GM23338 (cell line): Measurements from ENCODE around the gene SLC49A4. TPM values are rescaled to one million over a fixed set of nuclear protein-coding genes. Genes with fewer than 3 reads are reported as not detected.
A peak's percentile ranks its signal among the peaks of the same experiment; 100 is the strongest.

ENCODE experiments used
- ATAC-seq: fragments of 200-7000 bp; cut with Tn5 transposase; 3 replicates; pipeline ENCODE4 v1.9.1; 2020
- DNase-seq: peaks from one replicate; pipeline ENCODE4 v3.0.0-alpha.2; 2015; ENCODE audit warnings: low spot score
- H2AFZ ChIP-seq: fragments of 200-600 bp; sonication (generic); 2 replicates; pipeline ENCODE4 v1.8.0; 2016; ENCODE audit warnings: antibody characterized with exemption, mild to moderate bottlenecking, moderate library complexity
- H3F3A ChIP-seq: fragments of 200-600 bp; sonication (generic); replicated peaks from 2 replicates; pipeline ENCODE4 v1.8.0; 2017; ENCODE audit warnings: antibody characterized with exemption, mixed run types, low read depth
- H3K27ac ChIP-seq: fragments of 200-600 bp; sonication (generic); 2 replicates; pipeline ENCODE4 v1.6.1; 2016; ENCODE audit warnings: low read depth
- H3K27me3 ChIP-seq: fragments of 200-600 bp; sonication (generic); 2 replicates; pipeline ENCODE4 v1.8.0; 2016; ENCODE audit warnings: mild to moderate bottlenecking, mixed run types, moderate library complexity; ENCODE audit not compliant: insufficient read depth
- H3K36me3 ChIP-seq: fragments of 200-600 bp; sonication (generic); 2 replicates; pipeline ENCODE4 v1.8.0; 2016; ENCODE audit warnings: mild to moderate bottlenecking; ENCODE audit not compliant: insufficient read depth
- H3K4me1 ChIP-seq: fragments of 200-600 bp; sonication (generic); 2 replicates; pipeline ENCODE4 v1.8.0; 2016; ENCODE audit warnings: mild to moderate bottlenecking, moderate library complexity; ENCODE audit not compliant: insufficient read depth
- H3K4me2 ChIP-seq: fragments of 200-600 bp; sonication (generic); 2 replicates; pipeline ENCODE4 v1.7.1; 2017; ENCODE audit warnings: mixed run types
- H3K4me3 ChIP-seq: fragments of 200-600 bp; sonication (generic); 2 replicates; pipeline ENCODE4 v1.6.1; 2016; ENCODE audit warnings: mixed run types
- H3K79me2 ChIP-seq: fragments of 200-600 bp; sonication (generic); replicated peaks from 2 replicates; pipeline ENCODE4 v1.8.0; 2017; ENCODE audit warnings: mild to moderate bottlenecking; ENCODE audit not compliant: insufficient read depth
- H3K9me2 ChIP-seq: fragments of 200-600 bp; sonication (generic); 2 replicates; pipeline ENCODE4 v1.8.0; 2017; ENCODE audit not compliant: insufficient read depth
- H4K20me1 ChIP-seq: fragments of 200-600 bp; sonication (generic); replicated peaks from 2 replicates; pipeline ENCODE4 v1.8.0; 2017; ENCODE audit warnings: mild to moderate bottlenecking; ENCODE audit not compliant: insufficient read depth
- H3K27ac Mint-ChIP-seq: 2 replicates; pipeline ENCODE4 v1.8.0; 2020; ENCODE audit warnings: inconsistent platforms, mild to moderate bottlenecking, moderate library complexity, mixed read lengths
- H3K27me3 Mint-ChIP-seq: 3 replicates; pipeline ENCODE4 v1.8.0; 2022; ENCODE audit warnings: low read depth, mild to moderate bottlenecking, moderate library complexity, mixed read lengths, inconsistent platforms; ENCODE audit not compliant: insufficient read depth, poor library complexity
- H3K36me3 Mint-ChIP-seq: 3 replicates; pipeline ENCODE4 v1.8.0; 2021; ENCODE audit warnings: low read depth, mild to moderate bottlenecking, inconsistent platforms, moderate library complexity, mixed read lengths
- H3K4me1 Mint-ChIP-seq: 3 replicates; pipeline ENCODE4 v1.8.0; 2020; ENCODE audit warnings: mild to moderate bottlenecking, inconsistent platforms, mixed read lengths
- H3K4me3 Mint-ChIP-seq: 3 replicates; pipeline ENCODE4 v1.8.0; 2021; ENCODE audit warnings: moderate library complexity, mild to moderate bottlenecking, inconsistent platforms, mixed read lengths
- H3K9me3 Mint-ChIP-seq: 3 replicates; pipeline ENCODE4 v1.8.0; 2020; ENCODE audit warnings: moderate library complexity, mild to moderate bottlenecking, inconsistent platforms, mixed read lengths
- ETS1 ChIP-seq: IDR thresholded peaks from 2 replicates; pipeline ENCODE4 v1.6.1; 2016; ENCODE audit warnings: antibody characterized with exemption
- EZH2 ChIP-seq: fragments of 200-600 bp; sonication (generic); IDR thresholded peaks from one replicate; pipeline ENCODE4 v1.8.0; 2017; ENCODE audit warnings: antibody characterized with exemption, mild to moderate bottlenecking, low read depth; ENCODE audit not compliant: unreplicated experiment
- NANOG ChIP-seq: IDR thresholded peaks from 2 replicates; pipeline ENCODE4 v1.6.1; 2016; ENCODE audit warnings: antibody characterized with exemption, borderline replicate concordance
- POLR2AphosphoS5 ChIP-seq: IDR thresholded peaks from 2 replicates; pipeline ENCODE4 v1.6.1; 2016; ENCODE audit warnings: antibody characterized with exemption, low read depth
- STAT1 ChIP-seq: IDR thresholded peaks from one replicate; pipeline ENCODE4 v1.6.1; 2016; ENCODE audit warnings: antibody characterized with exemption; ENCODE audit not compliant: unreplicated experiment
- ZNF114 ChIP-seq: fragments of 250-450 bp; sonication (Bioruptor Pico); IDR thresholded peaks from 2 replicates; pipeline ENCODE4 v1.5.0; 2020; ENCODE audit warnings: mild to moderate bottlenecking, moderate library complexity
- ZNF331 ChIP-seq: fragments of 250-450 bp; sonication (Bioruptor Pico); IDR thresholded peaks from 2 replicates; pipeline ENCODE4 v1.5.0; 2020; ENCODE audit warnings: low read depth, mild to moderate bottlenecking, moderate library complexity
- polyA plus RNA-seq: library from polyadenylated mRNA; unstranded; fragments of >200 nt; fragmentation: Nextera tagmentation; extraction: Ambion mirVana; gene quantifications from 2 replicates; pipeline ENCODE4 v1.2.1, GENCODE V29; 2016
- total RNA-seq: library from RNA; depleted of rRNA; stranded (reverse); fragments of >200 nt; shearing (Covaris generic); gene quantifications from 2 replicates; pipeline ENCODE4 v1.2.3, GENCODE V29; 2014
- TF ChIP-seq, protein P1 (sequence below), 2 experiments: fragments of 200-600 bp in 1 of 2; sonication (generic) in 1 of 2; conservative IDR thresholded peaks; 2 replicates each; pipeline versions ENCODE4 v1.5.1 to v1.6.1; 2016 to 2017; ENCODE audit warnings: antibody characterized with exemption in 2 of 2, low read depth in 2 of 2, mild to moderate bottlenecking in 2 of 2, moderate library complexity in 1 of 2
- TF ChIP-seq, protein P2 (sequence below): IDR thresholded peaks from one replicate; pipeline ENCODE4 v1.6.1; 2018; ENCODE audit warnings: antibody characterized with exemption; ENCODE audit not compliant: unreplicated experiment

SLC49A4 gene
- total and polyA plus RNA-seq, 2 experiments from 2014 or later: 3.7 to 16.8 TPM

- TF ChIP-seq, protein P1, sequence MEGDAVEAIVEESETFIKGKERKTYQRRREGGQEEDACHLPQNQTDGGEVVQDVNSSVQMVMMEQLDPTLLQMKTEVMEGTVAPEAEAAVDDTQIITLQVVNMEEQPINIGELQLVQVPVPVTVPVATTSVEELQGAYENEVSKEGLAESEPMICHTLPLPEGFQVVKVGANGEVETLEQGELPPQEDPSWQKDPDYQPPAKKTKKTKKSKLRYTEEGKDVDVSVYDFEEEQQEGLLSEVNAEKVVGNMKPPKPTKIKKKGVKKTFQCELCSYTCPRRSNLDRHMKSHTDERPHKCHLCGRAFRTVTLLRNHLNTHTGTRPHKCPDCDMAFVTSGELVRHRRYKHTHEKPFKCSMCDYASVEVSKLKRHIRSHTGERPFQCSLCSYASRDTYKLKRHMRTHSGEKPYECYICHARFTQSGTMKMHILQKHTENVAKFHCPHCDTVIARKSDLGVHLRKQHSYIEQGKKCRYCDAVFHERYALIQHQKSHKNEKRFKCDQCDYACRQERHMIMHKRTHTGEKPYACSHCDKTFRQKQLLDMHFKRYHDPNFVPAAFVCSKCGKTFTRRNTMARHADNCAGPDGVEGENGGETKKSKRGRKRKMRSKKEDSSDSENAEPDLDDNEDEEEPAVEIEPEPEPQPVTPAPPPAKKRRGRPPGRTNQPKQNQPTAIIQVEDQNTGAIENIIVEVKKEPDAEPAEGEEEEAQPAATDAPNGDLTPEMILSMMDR (conservative IDR thresholded peaks at IDR 0.05; ENCODE audit: low read depth in 2 of 2): no peak
- TF ChIP-seq ZNF331 (CRISPR knock-in tag): no peak
- no peak for TF ChIP-seq NANOG
- no peak for TF ChIP-seq ZNF114 (CRISPR knock-in tag)
- TF ChIP-seq ETS1: no peak
Measured at GRCh38 chr3:122920986-122921385, 126.1 kb downstream of the SLC49A4 start (continued).

DNA sequence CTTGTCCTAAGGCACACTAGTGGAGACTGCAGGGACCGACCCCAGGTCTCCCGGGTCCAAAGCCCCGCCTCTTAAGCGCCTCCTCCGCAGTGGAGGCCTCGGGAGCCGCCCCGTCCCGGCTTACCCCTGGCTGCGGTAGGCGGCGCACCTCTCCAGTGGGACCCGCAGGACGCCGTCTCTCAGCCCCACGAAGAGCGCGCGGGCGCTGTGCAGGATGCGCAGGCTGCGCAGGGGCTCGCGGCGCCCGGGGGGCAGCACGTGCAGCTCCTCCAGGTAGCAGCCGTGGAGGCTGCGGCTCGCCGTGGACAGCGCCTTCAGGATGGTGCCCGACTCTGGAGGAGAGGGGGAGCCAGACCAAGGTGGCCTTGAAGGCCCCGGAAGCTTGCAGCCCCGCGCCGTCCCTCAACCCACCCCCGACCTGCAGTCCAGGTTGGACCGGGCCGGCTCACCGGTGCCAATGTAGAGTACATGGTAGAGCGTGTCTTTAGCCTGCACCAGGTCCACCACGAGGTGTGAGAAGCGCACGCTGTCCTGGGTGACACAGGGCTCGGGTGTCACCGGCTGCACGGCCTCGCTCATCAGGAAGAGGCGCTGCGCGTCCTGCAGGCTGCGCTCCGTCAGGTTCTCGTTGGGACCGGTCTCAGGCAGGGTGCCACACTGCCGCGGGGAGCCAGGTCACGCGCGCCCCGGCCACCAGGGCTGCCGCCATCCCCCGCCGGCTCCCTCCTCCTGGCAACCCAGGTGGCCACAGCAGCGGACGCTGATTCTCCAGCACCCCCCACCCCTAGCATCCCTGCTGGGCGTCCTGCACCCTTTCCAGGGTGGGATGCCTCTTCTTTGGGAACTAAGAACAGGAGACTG is 127.2 kb downstream of the SLC49A4 start:
- DNase-seq (peak; percentile 87), ATAC-seq (peak; percentile 97)
- no peak overlapping the region for H3K27ac ChIP-seq
- H3K27ac Mint-ChIP-seq: no peak overlapping the region
- H2AFZ ChIP-seq: peak overlapping the region; percentile 94
- no peaks in the 10 kb centered on the region for H3K36me3 Mint-ChIP-seq
- H3K4me2 ChIP-seq: peak overlapping the region; percentile 85
- no peaks in the 10 kb centered on the region for H3K9me3 Mint-ChIP-seq
- H3K27me3 Mint-ChIP-seq: peaks cover 10% of the 10 kb centered on the region
- H3K4me3 Mint-ChIP-seq: peak overlapping the region; percentile 58; the same call in 2 of the 3 replicates
- no peaks in the 10 kb centered on the region for H3K9me2 ChIP-seq
- peaks cover 29% of the 10 kb centered on the region for H3K27me3 ChIP-seq
- H4K20me1 ChIP-seq: no peaks in the 10 kb centered on the region; the same call in 1 of the 2 replicates
- peak overlapping the region; percentile 66 for H3K4me3 ChIP-seq
- H3K4me1 Mint-ChIP-seq: no peaks in the 10 kb centered on the region; the same call in 2 of the 3 replicates
- H3K4me1 ChIP-seq: no peaks in the 10 kb centered on the region
- H3F3A ChIP-seq: no peaks in the 10 kb centered on the region
- H3K36me3 ChIP-seq: no peaks in the 10 kb centered on the region
- no peaks in the 10 kb centered on the region for H3K79me2 ChIP-seq
- TF ChIP-seq STAT1: no peak
- TF ChIP-seq ZNF114 (CRISPR knock-in tag): no peak
- TF ChIP-seq, protein P2, sequence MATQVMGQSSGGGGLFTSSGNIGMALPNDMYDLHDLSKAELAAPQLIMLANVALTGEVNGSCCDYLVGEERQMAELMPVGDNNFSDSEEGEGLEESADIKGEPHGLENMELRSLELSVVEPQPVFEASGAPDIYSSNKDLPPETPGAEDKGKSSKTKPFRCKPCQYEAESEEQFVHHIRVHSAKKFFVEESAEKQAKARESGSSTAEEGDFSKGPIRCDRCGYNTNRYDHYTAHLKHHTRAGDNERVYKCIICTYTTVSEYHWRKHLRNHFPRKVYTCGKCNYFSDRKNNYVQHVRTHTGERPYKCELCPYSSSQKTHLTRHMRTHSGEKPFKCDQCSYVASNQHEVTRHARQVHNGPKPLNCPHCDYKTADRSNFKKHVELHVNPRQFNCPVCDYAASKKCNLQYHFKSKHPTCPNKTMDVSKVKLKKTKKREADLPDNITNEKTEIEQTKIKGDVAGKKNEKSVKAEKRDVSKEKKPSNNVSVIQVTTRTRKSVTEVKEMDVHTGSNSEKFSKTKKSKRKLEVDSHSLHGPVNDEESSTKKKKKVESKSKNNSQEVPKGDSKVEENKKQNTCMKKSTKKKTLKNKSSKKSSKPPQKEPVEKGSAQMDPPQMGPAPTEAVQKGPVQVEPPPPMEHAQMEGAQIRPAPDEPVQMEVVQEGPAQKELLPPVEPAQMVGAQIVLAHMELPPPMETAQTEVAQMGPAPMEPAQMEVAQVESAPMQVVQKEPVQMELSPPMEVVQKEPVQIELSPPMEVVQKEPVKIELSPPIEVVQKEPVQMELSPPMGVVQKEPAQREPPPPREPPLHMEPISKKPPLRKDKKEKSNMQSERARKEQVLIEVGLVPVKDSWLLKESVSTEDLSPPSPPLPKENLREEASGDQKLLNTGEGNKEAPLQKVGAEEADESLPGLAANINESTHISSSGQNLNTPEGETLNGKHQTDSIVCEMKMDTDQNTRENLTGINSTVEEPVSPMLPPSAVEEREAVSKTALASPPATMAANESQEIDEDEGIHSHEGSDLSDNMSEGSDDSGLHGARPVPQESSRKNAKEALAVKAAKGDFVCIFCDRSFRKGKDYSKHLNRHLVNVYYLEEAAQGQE: peak; percentile 34
- no peak for TF ChIP-seq EZH2
- 0 out of 2 replicates have a peak, but pooled peaks have one; percentile 39 for TF ChIP-seq POLR2AphosphoS5
- TF ChIP-seq, protein P1 (conservative IDR thresholded peaks at IDR 0.05; ENCODE audit: low read depth in 2 of 2): peak; percentile 54 to 68
